Fibroblast of skin of scalp (primary cell): ENCODE data around the gene TSR3.
"Not testable (repeated sequence)": the region's sequence is repeated elsewhere in the genome, so short reads cannot be mapped to it uniquely, and the experiment has no call there.

Experiments
- DNase-seq: peaks from one replicate; pipeline ENCODE4 v3.0.0-alpha.2; 2013

Gene TSR3

DNA sequence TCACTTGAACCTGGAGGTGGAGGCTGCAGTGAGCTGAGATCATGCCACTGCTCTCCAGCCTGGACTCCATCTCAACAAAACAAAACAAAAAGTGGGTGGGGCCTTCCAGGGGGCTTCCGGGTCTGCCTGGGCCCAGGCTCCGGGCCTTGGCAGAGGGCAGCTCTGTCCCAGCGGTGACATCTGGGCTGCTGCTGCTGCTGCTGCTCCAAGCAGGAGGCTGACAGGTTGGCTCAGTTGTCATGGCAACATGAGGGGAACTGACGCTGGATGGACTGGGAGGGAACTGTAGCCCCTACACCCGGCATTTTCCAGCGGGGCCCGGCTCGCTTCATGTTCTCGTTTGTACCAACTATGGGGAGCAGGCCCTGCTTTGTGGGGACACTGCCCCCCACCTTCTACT lies 14.2 kb downstream of the TSR3 start:
- DNase-seq = no peak

DNA sequence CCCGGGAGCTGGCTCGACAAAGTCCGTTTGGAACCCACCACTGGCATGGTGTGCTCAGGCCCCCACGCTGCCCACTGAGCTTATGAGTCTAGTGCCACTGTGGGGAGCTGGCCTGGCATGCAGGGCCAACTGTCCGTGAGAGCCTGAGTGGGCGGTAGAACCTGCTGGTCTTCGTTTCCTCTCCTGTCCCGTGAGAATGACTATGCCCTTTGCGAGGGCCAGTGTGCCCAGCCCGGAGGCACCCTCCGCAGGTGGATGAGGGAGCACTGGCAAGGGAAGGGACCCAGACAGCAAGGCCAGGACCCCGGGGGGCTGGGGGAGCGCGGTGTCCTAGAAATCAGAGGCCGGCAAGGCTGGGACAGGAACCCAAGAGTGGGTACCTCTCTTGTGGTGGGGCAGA lies 15.1 kb downstream of the TSR3 start:
- DNase-seq = no peak

GRCh38 chr16:1335996-1336395 lies 15.7 kb downstream of the TSR3 start:
- DNase-seq = no peak

DNA sequence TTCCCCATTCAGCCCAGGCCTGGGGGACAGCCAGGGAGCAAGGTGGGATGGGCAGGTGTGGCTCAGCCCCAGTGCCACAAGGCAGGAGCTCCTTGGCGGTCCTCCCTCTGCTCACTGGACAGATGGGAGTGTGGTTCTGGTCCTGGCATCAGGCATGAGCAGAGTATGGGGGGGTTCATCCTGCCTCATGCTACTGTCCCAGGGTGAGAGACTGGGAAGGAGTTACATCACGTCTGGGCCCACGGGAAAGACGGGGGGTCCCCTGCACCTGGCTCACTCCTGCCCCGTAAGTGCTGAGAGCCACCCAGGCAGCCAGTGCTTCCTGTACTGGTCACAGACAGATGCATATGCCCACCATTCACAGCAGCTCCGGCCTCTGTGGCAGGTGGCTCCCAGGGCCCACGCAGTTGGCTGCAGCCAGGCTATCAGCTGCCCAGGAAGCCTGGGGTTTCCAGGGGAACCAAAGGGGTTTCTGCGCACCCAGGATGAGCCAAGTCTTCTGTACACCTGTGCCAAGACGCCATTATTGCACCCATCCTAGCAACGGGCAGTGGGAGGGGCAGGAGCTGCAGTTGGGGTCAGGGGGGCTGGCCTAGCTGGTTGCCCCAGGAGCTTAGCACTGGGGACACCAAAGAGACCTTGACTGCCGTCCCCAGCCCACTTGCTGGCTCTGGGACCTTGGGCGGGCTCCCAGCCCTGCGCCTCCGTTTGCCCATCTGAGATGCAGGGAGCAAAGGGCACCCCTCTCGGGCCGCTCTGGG lies 16.3 kb downstream of the TSR3 start:
- no peak for DNase-seq

- no peak for DNase-seq
Measured at GRCh38 chr16:1334739-1335138, 16.9 kb downstream of the TSR3 start.

DNA sequence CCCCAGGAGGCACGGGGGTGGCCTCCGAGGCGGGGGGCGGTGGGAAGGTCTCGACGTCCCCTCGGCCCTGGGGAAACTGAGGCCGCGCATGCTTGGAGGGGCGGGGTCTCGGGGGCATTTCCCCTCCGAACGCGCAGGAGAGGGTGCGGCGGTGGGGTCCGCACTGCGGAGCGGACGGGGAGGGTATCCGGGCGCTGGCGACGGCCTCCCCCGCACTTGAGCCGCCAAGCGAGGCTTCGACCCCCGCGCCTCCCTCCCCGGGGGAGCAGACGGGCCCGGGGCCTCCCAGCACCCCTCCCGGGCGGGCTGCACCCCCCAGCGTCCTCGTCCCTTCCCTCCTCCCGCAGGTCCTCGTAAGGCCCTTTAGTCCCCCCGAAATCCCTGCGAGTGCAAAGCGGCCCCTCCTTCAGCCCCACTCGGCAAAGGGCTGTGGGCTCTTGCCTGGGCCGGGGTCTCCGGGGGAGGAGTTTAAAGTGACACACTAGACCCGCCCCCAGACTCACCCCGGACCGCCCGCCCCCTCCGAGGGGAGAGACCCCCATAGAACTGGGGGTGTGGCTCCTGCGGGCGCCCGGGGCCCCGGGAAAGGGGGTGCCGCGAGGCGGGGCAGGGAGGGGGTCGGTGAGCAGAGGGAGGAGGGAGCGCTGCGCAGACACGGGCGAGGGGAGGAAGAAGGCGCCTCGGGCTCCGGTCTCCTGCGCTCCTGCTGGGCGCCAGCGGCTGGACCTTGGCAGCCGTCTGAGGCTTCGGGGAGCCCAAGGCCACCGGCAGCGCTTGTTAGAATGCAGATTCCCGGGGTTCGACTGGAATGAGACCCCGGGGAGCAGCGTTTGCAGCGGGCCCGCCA lies 17.6 kb downstream of the TSR3 start:
- no peak for DNase-seq

DNA sequence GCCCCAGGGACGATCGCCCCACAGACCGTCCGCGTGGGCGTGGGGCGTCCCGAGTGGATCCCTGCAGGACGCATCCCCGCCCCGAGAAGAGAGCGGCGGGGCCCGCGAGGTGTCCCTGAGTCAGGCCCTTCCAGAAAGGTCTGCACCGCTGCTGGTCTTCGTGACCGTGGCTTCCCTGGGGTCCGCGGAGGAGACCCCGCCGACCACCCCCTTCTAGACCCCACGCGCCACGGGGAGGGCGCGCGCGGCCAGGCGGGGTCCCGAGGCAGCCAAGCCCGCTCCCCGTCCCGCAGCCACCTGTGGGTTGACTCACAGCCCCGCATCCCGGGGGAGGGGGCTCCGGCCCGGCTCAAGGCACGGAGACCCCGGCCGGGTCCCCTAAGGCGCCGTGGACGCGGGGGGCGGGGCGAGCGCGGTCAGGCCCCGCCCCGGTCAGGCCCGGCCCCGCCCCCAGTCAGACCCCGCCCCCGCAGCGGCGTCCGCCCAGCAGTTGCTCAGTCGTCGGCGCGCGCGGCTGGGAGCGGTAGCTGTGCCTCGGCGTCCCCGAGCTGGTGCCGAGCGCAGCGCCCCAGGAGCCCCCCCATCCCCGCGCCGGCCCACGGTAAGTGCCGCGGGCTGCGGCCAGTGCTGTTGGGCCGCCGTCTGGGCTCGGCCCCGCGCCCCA lies 18.4 kb downstream of the TSR3 start, which contains the start of gene BAIAP3:
Gene BAIAP3, plus strand, starts transcription at position 497 of the 664 bp plus-strand sequence. CDS start 4,905 bp downstream, outside the sequence.
- DNase-seq = peak; percentile 21

- DNase-seq = no peak
Measured at GRCh38 chr16:1332618-1333148, 19.0 kb downstream of the TSR3 start.

DNA sequence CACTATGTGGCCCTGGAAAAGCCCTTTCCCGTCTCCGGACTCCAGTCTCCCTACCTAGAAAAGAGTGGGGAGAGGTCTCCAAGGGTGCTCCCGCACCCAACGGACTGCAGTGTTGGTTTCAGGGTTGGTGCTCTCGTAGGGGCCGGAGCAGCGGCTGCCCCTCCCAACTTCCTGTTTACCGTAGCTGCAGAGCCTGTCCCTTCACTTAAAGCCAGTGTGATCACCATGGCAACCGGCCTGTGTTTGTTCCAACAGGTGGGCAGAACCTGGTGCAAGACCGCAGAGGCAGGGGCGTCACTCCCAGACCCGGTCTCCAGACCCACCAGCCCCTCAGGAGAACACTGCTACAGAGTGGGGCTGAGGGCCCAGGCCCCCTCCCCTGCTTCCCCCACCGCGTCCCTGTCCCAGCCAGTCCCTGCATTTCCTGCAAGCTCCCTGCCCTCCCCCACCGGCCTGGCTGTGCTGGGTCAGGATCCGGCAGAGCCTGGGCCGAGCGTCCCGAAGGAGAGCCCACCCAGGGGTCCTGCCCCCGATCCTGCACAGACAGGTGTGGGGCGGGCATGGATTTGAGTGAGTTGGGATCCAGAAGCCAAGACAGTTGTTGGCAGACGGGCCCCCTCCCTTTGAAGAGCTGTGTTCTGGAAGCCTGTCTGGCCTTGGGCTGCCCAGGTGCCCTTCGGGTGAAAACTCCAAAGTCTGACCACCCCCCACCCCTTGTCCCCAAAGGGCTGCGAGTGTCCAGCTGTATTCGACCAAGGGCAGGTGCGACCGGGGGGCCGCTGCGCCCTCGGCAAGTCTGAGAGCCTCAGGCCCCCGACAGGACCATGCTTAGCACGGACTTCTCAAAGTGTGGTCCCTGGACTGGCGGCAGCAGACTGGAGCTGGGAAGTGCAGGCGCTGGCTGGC lies 19.7 kb downstream of the TSR3 start:
- no peak for DNase-seq

GRCh38 chr16:1330931-1331711 lies 20.6 kb downstream of the TSR3 start:
- DNase-seq = no peak

DNA sequence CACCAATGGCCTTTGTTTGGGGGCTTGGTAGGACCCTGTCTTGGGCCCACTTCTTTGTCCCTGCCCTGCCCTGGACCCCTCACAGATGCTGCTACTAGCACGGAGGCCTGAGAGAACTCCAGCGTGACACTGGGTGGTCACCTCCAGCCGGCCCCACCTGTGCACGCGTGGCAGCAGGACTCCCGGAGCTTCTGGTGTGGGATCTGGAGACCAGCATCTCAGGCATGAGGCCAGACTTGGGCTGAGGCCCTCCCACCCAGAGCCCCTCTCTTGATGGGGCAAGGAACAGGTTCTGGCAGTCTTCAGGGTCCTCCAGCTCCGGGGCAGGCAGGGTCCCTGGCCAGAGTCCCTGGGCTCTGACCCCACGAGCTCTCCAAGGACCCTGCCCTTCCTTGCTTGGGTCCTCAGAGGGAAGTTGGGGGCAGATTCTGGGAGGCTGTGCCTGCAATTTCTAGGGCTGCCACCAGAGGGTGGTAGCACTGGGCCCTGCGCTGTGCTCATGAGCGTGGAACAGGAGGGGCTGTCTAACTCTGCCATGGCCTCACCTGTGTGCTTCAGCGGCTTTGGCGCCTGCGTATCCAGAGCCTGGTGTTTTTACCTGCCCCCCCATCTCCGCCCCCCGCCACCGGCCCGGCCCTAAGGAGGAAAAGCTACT lies 21.3 kb downstream of the TSR3 start:
- DNase-seq = no peak

- not testable (repeated sequence) for DNase-seq
Measured at GRCh38 chr16:1328961-1329360, 22.7 kb downstream of the TSR3 start.

- not testable (repeated sequence) for DNase-seq
Measured at GRCh38 chr16:1328136-1328535, 23.5 kb downstream of the TSR3 start.

DNA sequence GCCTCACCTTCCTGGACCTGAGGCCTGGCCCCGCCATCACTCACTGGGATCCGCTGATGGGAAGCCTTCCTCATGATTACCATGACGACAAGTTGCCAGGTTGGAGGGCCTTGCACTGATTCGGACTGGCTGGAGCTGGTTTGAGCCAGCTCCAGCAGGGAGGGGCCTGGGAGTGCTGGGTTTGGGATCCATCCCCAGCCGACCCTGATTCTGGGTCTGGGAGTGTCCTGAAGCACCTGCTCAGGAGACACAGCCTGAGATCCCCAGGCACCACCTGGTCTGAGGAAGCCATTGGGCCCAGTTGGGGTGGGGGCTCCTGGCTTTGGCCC lies 24.1 kb downstream of the TSR3 start:
- no peak for DNase-seq

DNA sequence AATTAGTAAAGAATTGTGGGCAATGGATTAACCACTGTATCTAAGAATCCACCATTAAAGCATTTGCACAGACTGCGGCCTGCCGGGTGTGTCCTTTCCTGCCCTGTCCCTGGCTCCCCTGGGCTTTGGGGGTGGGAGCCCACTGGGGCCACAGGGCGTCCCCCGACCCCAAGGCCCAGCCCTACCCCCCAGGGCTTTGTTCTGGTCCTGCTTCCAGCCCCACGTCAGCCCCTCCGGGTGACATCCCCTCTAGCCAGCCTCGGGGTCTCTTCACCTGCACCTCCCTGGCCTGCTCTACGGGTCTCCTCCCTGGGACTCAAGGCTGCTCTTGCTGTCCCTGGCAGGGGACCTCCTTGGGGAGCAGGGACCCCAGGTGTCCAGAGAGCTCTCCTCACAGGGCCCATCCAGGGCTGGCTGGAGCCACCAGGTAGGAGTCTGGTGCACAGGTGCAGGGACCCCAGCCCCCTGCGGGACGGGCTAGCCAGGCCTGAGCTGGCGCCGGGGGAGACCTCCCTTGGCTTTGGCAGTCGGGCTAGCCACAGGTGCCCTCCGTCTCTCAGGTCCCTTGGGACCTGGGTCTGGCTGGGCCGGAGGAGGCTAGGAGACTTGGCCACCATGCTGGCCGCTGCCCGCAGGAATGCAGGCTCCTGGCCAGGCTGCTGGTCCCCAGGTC lies 24.6 kb downstream of the TSR3 start:
- DNase-seq = no peak

DNA sequence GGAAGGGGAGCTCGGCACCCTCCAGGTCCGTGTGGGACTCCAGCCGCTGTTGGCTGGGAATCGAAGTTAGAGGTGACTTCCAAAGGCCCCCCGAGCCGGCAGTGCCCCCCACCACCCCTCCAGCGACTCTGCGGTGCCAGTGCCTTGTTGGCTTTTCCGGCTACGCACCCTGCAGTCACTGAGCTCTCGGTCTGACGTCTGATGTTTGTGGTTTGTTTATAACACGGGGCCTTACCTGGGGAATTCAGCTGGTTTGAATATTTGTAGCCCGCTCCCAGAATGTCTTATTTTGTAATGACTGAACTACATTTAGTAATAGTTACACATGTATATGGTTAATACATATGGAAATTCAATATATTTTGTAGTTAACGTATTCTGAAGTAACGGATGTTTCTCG lies 25.3 kb downstream of the TSR3 start:
- DNase-seq = no peak

- DNase-seq = no peak
Measured at GRCh38 chr16:1325673-1326371, 25.9 kb downstream of the TSR3 start.

DNA sequence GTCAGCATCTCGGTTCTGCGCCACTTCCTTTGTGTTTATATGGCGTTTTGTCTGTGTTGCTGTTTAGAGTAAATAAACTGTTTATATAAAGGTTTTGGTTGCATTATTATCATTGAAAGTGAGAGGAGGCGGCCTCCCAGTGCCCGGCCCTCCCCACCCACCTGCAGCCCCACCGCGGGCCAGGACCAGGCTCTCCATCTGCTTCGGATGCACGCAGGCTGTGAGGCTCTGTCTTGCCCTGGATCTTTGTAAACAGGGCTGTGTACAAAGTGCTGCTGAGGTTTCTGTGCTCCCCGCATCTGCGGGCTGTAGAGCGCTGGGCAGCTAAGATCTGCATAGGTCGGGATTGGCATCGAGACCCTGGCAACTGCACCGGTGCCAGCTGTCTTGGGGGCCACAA lies 26.4 kb downstream of the TSR3 start:
- DNase-seq = no peak

GRCh38 chr16:1324286-1324826 lies 27.3 kb downstream of the TSR3 start:
- no peak for DNase-seq
